SK-MEL-5 (cell line): ENCODE measurements around the gene TACO1. TPM values are rescaled to one million over a fixed set of nuclear protein-coding genes. Genes with fewer than 3 reads are reported as not detected.

Source experiments
- DNase-seq: peaks from one replicate; pipeline ENCODE4 v3.0.0-alpha.2; 2016; ENCODE audit warnings: low read depth, low spot score
- in situ Hi-C: cut with HindIII; loops from 2 replicates; pipeline ENCODE4 v1.10.0; 2016; ENCODE audit warnings: low sequenced_read_pairs, high pct_unique_total_duplicates, low pct_unique_long_range_greater_than_20kb
- small RNA-seq, 2 experiments: library from RNA; depleted of rRNA; stranded (forward); fragments of <200 nt; gene quantifications; one replicate each; pipeline ENCODE3, GENCODE V24; 2014
- total RNA-seq: library from RNA; depleted of rRNA; stranded (reverse); fragments of >200 nt; shearing (Covaris generic); gene quantifications from 2 replicates; pipeline ENCODE4 v1.2.3, GENCODE V29; 2014; rRNA removed

The TACO1 gene
- total RNA-seq, 1 experiment from 2014 or later = 25.9 TPM

GRCh38 chr17:63653050-63653449 is 52.4 kb downstream of the TACO1 start:
- in situ Hi-C loops = no loop called here
- no peak for DNase-seq

- in situ Hi-C loops = no loop called here
- no peak for DNase-seq
Measured at GRCh38 chr17:63657786-63658185, 57.1 kb downstream of the TACO1 start.

Small RNA genes within 50 kb of the gene (small RNA-seq; reads per million reads assigned to genes)
- 0 reads per million in 2 experiments for gene RNU6-288P

Other genes with a start within 250 kb of the TACO1 start
- gene CYB561, start 154.6 kb upstream of the TACO1 start, total RNA-seq = 0.61 and 0.67 TPM in 2 replicates
- 0.08 TPM in 1 of 2 replicates, not detected in the other for gene ACE, start 123.8 kb upstream of the TACO1 start, total RNA-seq
- gene KCNH6, start 77.5 kb upstream of the TACO1 start, total RNA-seq = not detected in 2 replicates
- gene DCAF7, start 50.4 kb upstream of the TACO1 start, total RNA-seq = 36.8 and 37.0 TPM in 2 replicates
- 13.1 and 14.8 TPM in 2 replicates for gene MAP3K3, start 21.5 kb downstream of the TACO1 start, total RNA-seq
- gene LIMD2, start 99.2 kb downstream of the TACO1 start, total RNA-seq = 12.0 and 18.6 TPM in 2 replicates
- 11.9 and 14.6 TPM in 2 replicates for gene STRADA, start 140.9 kb downstream of the TACO1 start, total RNA-seq
- gene CCDC47, start 172.7 kb downstream of the TACO1 start, total RNA-seq = 105 and 109 TPM in 2 replicates
- gene DDX42, start 173.3 kb downstream of the TACO1 start, total RNA-seq = 56.8 and 60.2 TPM in 2 replicates
- gene PSMC5, start 226.5 kb downstream of the TACO1 start, total RNA-seq = 21.8 and 30.8 TPM in 2 replicates
- gene FTSJ3, start 226.8 kb downstream of the TACO1 start, total RNA-seq = 42.4 and 51.6 TPM in 2 replicates
- 146 and 160 TPM in 2 replicates for gene SMARCD2, start 241.8 kb downstream of the TACO1 start, total RNA-seq